Astrocyte (in vitro differentiated cells and primary cell): ENCODE measurements around the gene NEK6. TPM values are rescaled to one million over a fixed set of nuclear protein-coding genes. Genes with fewer than 3 reads are reported as not detected.

ENCODE experiments used
- DNase-seq: peaks from one replicate; pipeline ENCODE4 v3.0.0-alpha.2; 2010; ENCODE audit warnings: low read depth
- FAIRE-seq: peaks from 2 replicates; lab custom pipeline; 2011; peaks lifted over from hg19 to GRCh38; lab: Jason Lieb, UNC
- H2AFZ ChIP-seq: 2 replicates; pipeline ENCODE4 v1.6.0; 2012; ENCODE audit warnings: low read depth, low read length, inconsistent platforms
- H3K27ac ChIP-seq: 2 replicates; pipeline ENCODE4 v1.5.1; 2011; ENCODE audit warnings: low read depth, low read length, inconsistent platforms
- H3K27me3 ChIP-seq: 2 replicates; pipeline ENCODE4 v1.6.0; 2011; ENCODE audit warnings: low read length, inconsistent platforms; ENCODE audit not compliant: insufficient read depth
- H3K36me3 ChIP-seq: 2 replicates; pipeline ENCODE4 v1.5.1; 2011; ENCODE audit warnings: low read length, inconsistent platforms; ENCODE audit not compliant: insufficient read depth
- H3K4me1 ChIP-seq: 2 replicates; pipeline ENCODE4 v1.5.1; 2011; ENCODE audit warnings: low read length, inconsistent platforms; ENCODE audit not compliant: insufficient read depth
- H3K4me2 ChIP-seq: 2 replicates; pipeline ENCODE4 v1.6.0; 2012; ENCODE audit warnings: low read length, inconsistent platforms
- H3K4me3 ChIP-seq: 2 replicates; pipeline ENCODE4 v1.5.1; 2011; ENCODE audit warnings: low read depth, mild to moderate bottlenecking, low read length, inconsistent platforms; ENCODE audit not compliant: insufficient read depth
- H3K79me2 ChIP-seq: 2 replicates; pipeline ENCODE4 v1.6.0; 2012; ENCODE audit warnings: mild to moderate bottlenecking, low read length, inconsistent platforms; ENCODE audit not compliant: insufficient read depth
- H3K9ac ChIP-seq: 2 replicates; pipeline ENCODE4 v1.6.0; 2012; ENCODE audit warnings: mild to moderate bottlenecking, low read length, inconsistent platforms
- H3K9me3 ChIP-seq: 2 replicates; pipeline ENCODE4 v1.5.1; 2012; ENCODE audit warnings: low read depth, mild to moderate bottlenecking, low read length, inconsistent platforms; ENCODE audit not compliant: insufficient read depth
- H4K20me1 ChIP-seq: 2 replicates; pipeline ENCODE4 v1.6.0; 2012; ENCODE audit warnings: low read length, inconsistent platforms; ENCODE audit not compliant: insufficient read depth
- H3K27ac Mint-ChIP-seq: one replicate; pipeline ENCODE4 v1.8.0; 2021; ENCODE audit warnings: mild to moderate bottlenecking, mixed read lengths; ENCODE audit not compliant: unreplicated experiment
- H3K27me3 Mint-ChIP-seq: one replicate; pipeline ENCODE4 v1.8.0; 2021; ENCODE audit warnings: low read depth, mixed read lengths; ENCODE audit not compliant: unreplicated experiment
- H3K36me3 Mint-ChIP-seq: one replicate; pipeline ENCODE4 v1.8.0; 2021; ENCODE audit warnings: low read depth, mixed read lengths; ENCODE audit not compliant: unreplicated experiment
- H3K4me1 Mint-ChIP-seq: one replicate; pipeline ENCODE4 v1.8.0; 2021; ENCODE audit warnings: low read depth, mixed read lengths; ENCODE audit not compliant: unreplicated experiment
- H3K4me3 Mint-ChIP-seq: one replicate; pipeline ENCODE4 v1.8.0; 2021; ENCODE audit warnings: mild to moderate bottlenecking, moderate library complexity, mixed read lengths; ENCODE audit not compliant: unreplicated experiment
- H3K9me3 Mint-ChIP-seq: one replicate; pipeline ENCODE4 v1.8.0; 2021; ENCODE audit warnings: mild to moderate bottlenecking, mixed read lengths; ENCODE audit not compliant: unreplicated experiment
- CTCF ChIP-seq: IDR thresholded peaks from 2 replicates; pipeline ENCODE4 v1.5.1; 2011; ENCODE audit warnings: low read depth, mild to moderate bottlenecking, inconsistent platforms, low read length, moderate library complexity; ENCODE audit not compliant: insufficient read depth
- EZH2 ChIP-seq: IDR thresholded peaks from 2 replicates; pipeline ENCODE4 v1.6.1; 2012; ENCODE audit warnings: mild to moderate bottlenecking, low read length, inconsistent platforms; ENCODE audit not compliant: insufficient read depth
- total RNA-seq: library from RNA; stranded (reverse); gene quantifications from 2 replicates; pipeline ENCODE4 v1.2.1, GENCODE V29; 2021

NEK6 gene
- total RNA-seq, 1 donor from 2014 or later, result 76.8 TPM

DNA sequence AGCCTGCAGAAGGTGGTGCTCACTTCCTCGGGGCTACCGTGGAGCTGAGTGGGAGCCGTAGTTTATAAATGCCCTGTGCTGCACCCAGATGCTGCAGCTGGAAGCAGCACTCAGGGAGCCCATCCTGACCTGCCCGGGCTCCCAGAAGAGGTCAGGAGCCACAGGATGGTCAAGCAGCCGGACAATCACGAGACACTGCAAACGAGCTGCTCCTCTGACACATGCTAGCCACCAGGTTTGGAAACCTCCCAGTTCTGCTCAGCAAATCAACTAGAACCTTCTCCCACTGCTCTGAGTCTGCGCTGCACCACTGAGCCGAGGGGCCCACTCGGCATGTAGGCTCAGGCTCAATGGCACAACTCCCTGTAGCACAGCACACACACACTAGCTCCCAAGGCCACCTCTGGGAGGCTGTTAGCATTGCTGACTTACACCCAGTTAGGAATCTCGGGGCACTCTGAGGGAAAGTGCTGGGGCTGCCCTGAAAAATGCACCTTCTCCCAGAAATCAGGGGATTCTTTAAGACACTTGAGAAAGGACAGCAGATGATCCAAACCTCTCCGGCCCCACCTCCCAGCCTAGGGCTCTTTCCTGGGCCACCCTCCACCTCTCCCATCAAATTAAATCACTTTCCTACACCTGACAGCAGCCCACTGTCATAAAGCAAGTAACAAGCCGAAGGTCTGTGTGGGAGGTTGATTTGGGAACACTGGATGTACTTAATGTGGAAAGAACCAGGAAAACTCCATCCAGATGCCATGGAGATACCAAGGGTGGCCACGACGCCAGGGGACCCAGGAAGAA is 98.4 kb downstream of the NEK6 start:
- Mint-ChIP-seq H3K27ac (no peak overlapping the region), H3K27me3 (no peaks in the 10 kb centered on the region), H3K9me3 (no peaks in the 10 kb centered on the region), H3K36me3 (peaks cover 14% of the 10 kb centered on the region), H3K4me1 (peaks cover 17% of the 10 kb centered on the region), H3K4me3 (no peak overlapping the region)
- DNase-seq, result no peak
- H3K9ac ChIP-seq, result no peak overlapping the region
- no peak for TF ChIP-seq EZH2
- TF ChIP-seq CTCF, result no peak
- H2AFZ ChIP-seq, result no peak overlapping the region
- FAIRE-seq, result no peak
- H4K20me1 ChIP-seq, result peaks cover 99% of the 10 kb centered on the region
- no peaks in the 10 kb centered on the region for H3K4me1 ChIP-seq
- no peak overlapping the region for H3K4me3 ChIP-seq
- peaks cover 80% of the 10 kb centered on the region for H3K79me2 ChIP-seq
- H3K9me3 ChIP-seq, result no peaks in the 10 kb centered on the region
- no peak overlapping the region for H3K4me2 ChIP-seq
- H3K36me3 ChIP-seq, result peaks cover 28% of the 10 kb centered on the region
- H3K27me3 ChIP-seq, result no peaks in the 10 kb centered on the region
- H3K27ac ChIP-seq, result no peak overlapping the region

DNA sequence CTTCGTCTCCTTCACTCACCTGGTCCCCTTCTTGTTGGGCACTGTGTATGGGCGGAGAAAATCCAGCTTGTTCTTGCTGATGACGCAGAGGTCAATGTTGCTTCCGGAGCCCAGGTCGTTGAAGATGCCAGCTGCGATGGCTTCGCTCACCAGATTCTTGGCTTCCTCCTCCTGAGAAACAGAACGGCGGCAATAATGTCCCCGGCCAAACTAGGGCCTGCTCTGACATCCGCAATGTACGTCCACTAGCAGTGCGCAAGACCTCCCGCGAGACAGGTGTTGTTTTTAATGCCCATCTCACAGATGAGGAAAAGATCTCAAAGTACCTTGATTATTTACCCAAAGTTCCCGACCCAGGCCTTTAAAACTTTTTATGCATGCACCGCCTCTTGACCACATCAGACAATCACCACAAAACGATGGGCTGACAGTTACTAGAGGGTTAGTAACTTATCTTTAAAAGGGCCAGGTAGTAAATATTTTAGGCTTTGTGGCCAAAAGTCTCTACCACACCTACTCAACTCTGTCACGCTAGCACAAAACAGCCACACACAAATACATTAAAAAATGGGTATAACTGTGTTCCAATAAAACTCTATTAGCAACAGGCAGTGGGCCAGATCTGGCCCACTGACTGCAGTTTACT is 99.1 kb downstream of the NEK6 start:
- Histone ChIP-seq H3K27ac (no peak overlapping the region), H3K27me3 (no peaks in the 10 kb centered on the region), H3K9me3 (no peaks in the 10 kb centered on the region), H3K79me2 (peaks cover 87% of the 10 kb centered on the region), H2AFZ (no peak overlapping the region), H4K20me1 (peaks cover 99% of the 10 kb centered on the region), H3K4me2 (no peak overlapping the region), H3K36me3 (peaks cover 21% of the 10 kb centered on the region), H3K9ac (no peak overlapping the region), H3K4me1 (no peaks in the 10 kb centered on the region), H3K4me3 (no peak overlapping the region)
- DNase-seq, result no peak
- no peaks in the 10 kb centered on the region for H3K27me3 Mint-ChIP-seq
- peaks cover 17% of the 10 kb centered on the region for H3K4me1 Mint-ChIP-seq
- peaks cover 11% of the 10 kb centered on the region for H3K36me3 Mint-ChIP-seq
- H3K4me3 Mint-ChIP-seq, result no peak overlapping the region
- H3K9me3 Mint-ChIP-seq, result no peaks in the 10 kb centered on the region
- no peak for FAIRE-seq
- no peak overlapping the region for H3K27ac Mint-ChIP-seq
- TF ChIP-seq EZH2 (no peak), CTCF (no peak)
